ENCODE results near the gene UBAC2. TPM values are rescaled to one million over a fixed set of nuclear protein-coding genes. Genes with fewer than 3 reads are reported as not detected.

UBAC2 gene
- total and polyA plus RNA-seq, 2 of the 8 experiments (the other 6 are each of a cell fraction or from before 2014, with no cell fraction given) = 75.9 to 76.9 TPM

- no peak overlapping the region for H3K4me2 ChIP-seq (ENCODE audit: insufficient read depth in 1 of 2, low read depth in 2 of 2, low read length in 2 of 2)
- H2BK20ac ChIP-seq (ENCODE audit: low read length) = no peak overlapping the region
- WGBS, 2 experiments (ENCODE audit: extremely low coverage in 1 of 2, insufficient coverage in 1 of 2, insufficient read length in 1 of 2, insufficient replicate concordance in 2 of 2, low coverage in 1 of 2, low lambda C conversion rate in 2 of 2, missing lambda C conversion rate in 1 of 2) = 86% methylated on average over 4 of the region's 4 CpGs; no CpG with 5 or more reads in 1 of the 2 experiments
- H3K18ac ChIP-seq (ENCODE audit: extremely low read depth, low read length) = no peak overlapping the region
- H3K9me3 ChIP-seq (ENCODE audit: insufficient read depth in 2 of 2, low read depth in 1 of 2, low read length in 1 of 2) = no peaks in the 10 kb centered on the region
- no peaks in the 10 kb centered on the region for H3K27me3 ChIP-seq (replicated peaks in 1 of 4; ENCODE audit: control insufficient read depth in 3 of 4, extremely low read depth in 1 of 4, insufficient read depth in 3 of 4, low read length in 3 of 4)
- CTCF ChIA-PET (ENCODE audit: partially characterized antibody) = interaction anchor here (1.0 to 2.0 kb wide), 5 partner anchors 8 to 105 kb away, joined by 3 to 5 read pairs (median 3); no protein-coding TSS in a partner anchor
- H4K5ac ChIP-seq (ENCODE audit: insufficient read length, low read depth, low read length) = no peak overlapping the region
- H3K14ac ChIP-seq (ENCODE audit: insufficient read length) = no peak overlapping the region
- H3K4me1 ChIP-seq (replicated peaks in 1 of 4; ENCODE audit: control insufficient read depth in 3 of 4, insufficient read depth in 4 of 4, low read length in 3 of 4) = no peaks in the 10 kb centered on the region; a peak in 1 of 7 replicates
- H3K4ac ChIP-seq (replicated peaks; ENCODE audit: insufficient read length, low read depth, low read length) = no peak overlapping the region
- POLR2A ChIA-PET (ENCODE audit: partially characterized antibody) = no interaction called here
- H2BK5ac ChIP-seq (ENCODE audit: low read depth, low read length) = no peak overlapping the region
- H2AFZ ChIP-seq (ENCODE audit: low read length) = no peak overlapping the region
- no peak overlapping the region for H2BK120ac ChIP-seq (replicated peaks; ENCODE audit: low read depth, low read length)
- H3K4me3 ChIP-seq (ENCODE audit: extremely low read depth in 1 of 4, insufficient read depth in 2 of 4, low read depth in 3 of 4, low read length in 4 of 4) = no peak overlapping the region
- no peak overlapping the region for H2AK5ac ChIP-seq (ENCODE audit: low read depth, low read length)
- no peaks in the 10 kb centered on the region for H3K79me1 ChIP-seq (ENCODE audit: low read depth, low read length)
- DNase-seq (ENCODE audit: low read depth in 1 of 2, low spot score in 2 of 2) (no peak), FAIRE-seq (no peak)
- H2BK15ac ChIP-seq (ENCODE audit: low read length) = no peak overlapping the region
- no peak overlapping the region for H4K91ac ChIP-seq (replicated peaks; ENCODE audit: insufficient read length, low read length)
- H4K20me1 ChIP-seq (replicated peaks in 1 of 2; ENCODE audit: control insufficient read depth in 1 of 2, insufficient read depth in 2 of 2, low read length in 2 of 2) = peaks cover 3 to 6% of the 10 kb centered on the region in 2 experiments
- no peak overlapping the region for H2BK12ac ChIP-seq (ENCODE audit: low read depth, low read length)
- H4K8ac ChIP-seq (ENCODE audit: extremely low read depth, insufficient read depth, low read length) = no peak overlapping the region
- no peak overlapping the region for H3K27ac ChIP-seq (ENCODE audit: low read depth, low read length)
- H3K9ac ChIP-seq (replicated peaks in 1 of 4; ENCODE audit: extremely low read depth in 1 of 4, low read depth in 3 of 4, low read length in 3 of 4) = no peak overlapping the region
- no peaks in the 10 kb centered on the region for H3K79me2 ChIP-seq (ENCODE audit: control insufficient read depth in 1 of 2, insufficient read depth in 2 of 2, low read length in 2 of 2)
- H3K23ac ChIP-seq (ENCODE audit: insufficient read length) = no peak overlapping the region
- no peak overlapping the region for H3K56ac ChIP-seq (replicated peaks; ENCODE audit: insufficient read length, low read depth, low read length)
- no peaks in the 10 kb centered on the region for H3K36me3 ChIP-seq (ENCODE audit: control insufficient read depth in 2 of 4, insufficient read depth in 4 of 4, low read length in 3 of 4)
- H3K23me2 ChIP-seq (ENCODE audit: low read depth, low read length) = no peaks in the 10 kb centered on the region
- TF ChIP-seq JUND (IDR thresholded peaks at IDR 0.05; ENCODE audit: low read length) (no peak), TAF1 (IDR thresholded peaks at IDR 0.05; ENCODE audit: low read depth, low read length) (no peak), E2F6 (IDR thresholded peaks at IDR 0.05) (no peak), CBX8 (IDR thresholded peaks at IDR 0.05; ENCODE audit: borderline replicate concordance, low read depth, low read length) (no peak), SRF (IDR thresholded peaks at IDR 0.05; ENCODE audit: low read depth, low read length) (no peak), CHD1 (IDR thresholded peaks at IDR 0.05; ENCODE audit: low read depth, low read length) (no peak), EP300 (IDR thresholded peaks at IDR 0.05; ENCODE audit: borderline replicate concordance in 1 of 2, low read depth in 2 of 2, low read length in 2 of 2) (no peak), TEAD4 (IDR thresholded peaks at IDR 0.05; ENCODE audit: low read depth, low read length) (no peak), TAF7 (optimal IDR thresholded peaks at IDR 0.05; ENCODE audit: borderline replicate concordance, low read depth, low read length) (no peak), HDAC6 (IDR thresholded peaks at IDR 0.05; ENCODE audit: low read depth, low read length) (no peak), RXRA (IDR thresholded peaks at IDR 0.05; ENCODE audit: insufficient read depth, low read depth, low read length) (no peak), RBBP5 (IDR thresholded peaks at IDR 0.05; ENCODE audit: borderline replicate concordance, low read depth, low read length) (no peak)
Observed at GRCh38 chr13:99304541-99304940, 103.9 kb downstream of the UBAC2 start.
